PFSK-1 (cell line): ENCODE measurements around the gene RHOA.

Experiments used
- FOXP2 ChIP-seq: optimal IDR thresholded peaks from 2 replicates; pipeline ENCODE3; 2011; ENCODE audit warnings: borderline replicate concordance, control low read depth, inconsistent platforms; ENCODE audit not compliant: insufficient read depth; ENCODE audit errors: extremely low read length, extremely low read depth
- POLR2AphosphoS5 ChIP-seq: IDR thresholded peaks from 2 replicates; pipeline ENCODE4 v1.6.1; 2012; ENCODE audit warnings: low read depth, mild to moderate bottlenecking, control low read depth, low read length, moderate library complexity
- REST ChIP-seq, 2 experiments: IDR thresholded peaks; 2 replicates each; pipeline versions ENCODE4 v1.6.1 to v1.8.0; 2011 to 2012; ENCODE audit warnings: low read depth in 2 of 2, low read length in 2 of 2, control low read depth in 1 of 2, inconsistent platforms in 1 of 2, mild to moderate bottlenecking in 1 of 2, moderate library complexity in 1 of 2; ENCODE audit not compliant: insufficient read depth in 1 of 2
- SIN3A ChIP-seq: IDR thresholded peaks from 2 replicates; pipeline ENCODE4 v1.6.1; 2012; ENCODE audit warnings: mild to moderate bottlenecking, low read length, moderate library complexity, borderline replicate concordance; ENCODE audit not compliant: insufficient read depth
- TAF1 ChIP-seq: IDR thresholded peaks from 2 replicates; pipeline ENCODE4 v1.6.1; 2012; ENCODE audit warnings: low read length, control low read depth, borderline replicate concordance; ENCODE audit not compliant: insufficient read depth

The RHOA gene

GRCh38 chr3:49352890-49353421, 58.8 kb downstream of the RHOA start:
- TF ChIP-seq TAF1 (no peak), REST (IDR thresholded peaks at IDR 0.05; ENCODE audit: insufficient read depth in 1 of 2, low read depth in 2 of 2, low read length in 2 of 2) (no peak), SIN3A (no peak), FOXP2 (no peak), POLR2AphosphoS5 (no peak)

- TF ChIP-seq TAF1 (no peak), REST (IDR thresholded peaks at IDR 0.05; ENCODE audit: insufficient read depth in 1 of 2, low read depth in 2 of 2, low read length in 2 of 2) (no peak), FOXP2 (no peak), SIN3A (no peak), POLR2AphosphoS5 (no peak)
Measured at GRCh38 chr3:49352281-49352680, 59.5 kb downstream of the RHOA start.

- TF ChIP-seq REST (IDR thresholded peaks at IDR 0.05; ENCODE audit: insufficient read depth in 1 of 2, low read depth in 2 of 2, low read length in 2 of 2) (no peak), POLR2AphosphoS5 (no peak), SIN3A (no peak), TAF1 (no peak), FOXP2 (no peak)
Measured at GRCh38 chr3:49351521-49352011, 60.2 kb downstream of the RHOA start.

GRCh38 chr3:49349348-49350114, 62.2 kb downstream of the RHOA start:
- TF ChIP-seq TAF1 (no peak), POLR2AphosphoS5 (no peak), FOXP2 (no peak), SIN3A (no peak)

- TF ChIP-seq POLR2AphosphoS5: no peak
- TF ChIP-seq FOXP2: no peak
- no peak for TF ChIP-seq REST (IDR thresholded peaks at IDR 0.05; ENCODE audit: insufficient read depth in 1 of 2, low read depth in 2 of 2, low read length in 2 of 2)
- no peak for TF ChIP-seq SIN3A
- TF ChIP-seq TAF1: no peak
Measured at GRCh38 chr3:49346797-49347251, 65.0 kb downstream of the RHOA start.
